ENCODE data around the gene LETMD1. TPM values are rescaled to one million over a fixed set of nuclear protein-coding genes. Genes with fewer than 3 reads are reported as not detected.

The LETMD1 gene
- total and polyA plus RNA-seq, 2 of the 13 experiments (the other 11 are each of a cell fraction or from before 2014, with no cell fraction given): 43.3 to 87.7 TPM

GRCh38 chr12:51082561-51083125, 34.5 kb downstream of the LETMD1 start:
- TSS peak; percentile 76 for BruUV-seq (replicated peaks)
- no peaks in the 10 kb centered on the region for H3K9me3 ChIP-seq (ENCODE audit: low read length)
- peak overlapping the region; percentile 70 for H3K27ac ChIP-seq (ENCODE audit: extremely low read length, insufficient read depth, low read length)
- WGBS (ENCODE audit: low lambda C conversion rate): 3% methylated on average over 18 of the region's 18 CpGs
- peak; percentile 7 for DNase-seq (ENCODE audit: low spot score)
- H3K4me1 ChIP-seq (ENCODE audit: insufficient read depth, low read length): peaks cover 19% of the 10 kb centered on the region
- H2AFZ ChIP-seq (ENCODE audit: low read length): no peak overlapping the region
- H4K20me1 ChIP-seq (ENCODE audit: insufficient read depth, low read length): no peaks in the 10 kb centered on the region
- in situ Hi-C loops (cut with HindIII; ENCODE audit: extremely low pct_ligation_motif_present, low pct_unique_long_range_greater_than_20kb): no loop called here
- H3K4me3 ChIP-seq (replicated peaks in 1 of 3; ENCODE audit: insufficient read depth in 1 of 3, low read depth in 2 of 3, low read length in 3 of 3): peak overlapping the region; percentile 83 to 88 (median 88)
- H3K27me3 ChIP-seq (ENCODE audit: control insufficient read depth in 1 of 2, insufficient read depth in 2 of 2, low read length in 2 of 2): no peaks in the 10 kb centered on the region; a peak in 1 of 5 replicates
- peak overlapping the region; percentile 99 for H3K4me2 ChIP-seq (ENCODE audit: low read depth, low read length)
- no peaks in the 10 kb centered on the region for H3K36me3 ChIP-seq (replicated peaks in 1 of 2; ENCODE audit: control insufficient read depth in 1 of 2, insufficient read depth in 2 of 2, low read length in 2 of 2)
- intact Hi-C loops (cut with micrococcal nuclease; ENCODE audit: unreplicated experiment): loop anchor here (1.0 kb wide), 1 partner anchor 34 kb away; the partner anchor contains the start of gene LETMD1
- peak overlapping the region; percentile 75 for H3K9ac ChIP-seq (ENCODE audit: insufficient read depth, low read depth, low read length)
- POLR2A ChIA-PET: interaction anchor here (0.6 to 3.2 kb wide), 15 partner anchors 10 to 580 kb away, joined by 3 to 24 read pairs (median 4); partner anchors contain the start of genes ATF1, DAZAP2, POU6F1 and SLC11A2
- H3K79me2 ChIP-seq (ENCODE audit: insufficient read depth, low read length): peaks cover 15% of the 10 kb centered on the region
- no peak; the same call in 2 of the 3 replicates for ATAC-seq
- FAIRE-seq: peak; percentile 12
- CTCF ChIA-PET (ENCODE audit: low intra/inter-chr PET ratio, low total read pairs): no interaction called here
- 0 out of 2 replicates have a peak, but pooled peaks have one; percentile 20 for TF ChIP-seq ZNF136 (CRISPR knock-in tag; IDR thresholded peaks at IDR 0.05; ENCODE audit: low read depth)
- 0 out of 2 replicates have a peak, but pooled peaks have one; percentile 6 for TF ChIP-seq PHF21A (CRISPR knock-in tag; IDR thresholded peaks at IDR 0.05)
- TF ChIP-seq SATB2 (CRISPR knock-in tag; IDR thresholded peaks at IDR 0.05): no peak
- 0 out of 2 replicates have a peak, but pooled peaks have one; percentile 40 for TF ChIP-seq ZXDC (CRISPR knock-in tag; IDR thresholded peaks at IDR 0.05)
- TF ChIP-seq SCMH1 (CRISPR knock-in tag; IDR thresholded peaks at IDR 0.05; ENCODE audit: borderline replicate concordance): no peak
- no peak for TF ChIP-seq ATRX (CRISPR knock-in tag; IDR thresholded peaks at IDR 0.05; ENCODE audit: borderline replicate concordance)
- 0 out of 2 replicates have a peak, but pooled peaks have one; percentile 2 for TF ChIP-seq KIAA2018 (CRISPR knock-in tag; IDR thresholded peaks at IDR 0.05; ENCODE audit: borderline replicate concordance)
- TF ChIP-seq SIX4 (CRISPR knock-in tag; IDR thresholded peaks at IDR 0.05): no peak
- TF ChIP-seq E2F5 (CRISPR knock-in tag; conservative IDR thresholded peaks at IDR 0.05): no peak
- TF ChIP-seq SSRP1 (CRISPR knock-in tag; IDR thresholded peaks at IDR 0.05): 0 out of 2 replicates have a peak, but pooled peaks have one; percentile 19
- TF ChIP-seq KMT2B (CRISPR knock-in tag; IDR thresholded peaks at IDR 0.05): 0 out of 2 replicates have a peak, but pooled peaks have one; percentile 21
- peak; percentile 5; the same call in 1 of the 2 replicates for TF ChIP-seq MED13 (CRISPR knock-in tag; IDR thresholded peaks at IDR 0.05)
